Lung (tissue), 12 donors: ENCODE results near the gene SH3PXD2B. TPM values are rescaled to one million over a fixed set of nuclear protein-coding genes. Genes with fewer than 3 reads are reported as not detected.
A peak's percentile ranks its signal among the peaks of the same experiment; 100 is the strongest.

Experiments
- ATAC-seq: fragments of 200-7000 bp; cut with Tn5 transposase; one replicate; pipeline ENCODE4 v1.9.1; 2020; ENCODE audit warnings: moderate number of reproducible peaks; ENCODE audit not compliant: insufficient read depth, low FRiP score
- DNase-seq, 3 donors: peaks; one replicate each; pipeline ENCODE4 v3.0.0-alpha.2; 2013 to 2017
- H3K27ac ChIP-seq, 2 donors: one replicate each; pipeline ENCODE4 v1.5.1; 2013; ENCODE audit warnings: mild to moderate bottlenecking in 2 of 2, moderate library complexity in 2 of 2, control low read depth in 1 of 2, inconsistent platforms in 1 of 2, low read depth in 1 of 2, low read length in 1 of 2
- H3K27me3 ChIP-seq, 3 donors: one replicate each; pipeline ENCODE4 v1.5.1; 2013; ENCODE audit warnings: low read length in 2 of 3; ENCODE audit not compliant: control insufficient read depth in 3 of 3, insufficient read depth in 3 of 3
- H3K36me3 ChIP-seq, 4 donors: one replicate each; pipeline ENCODE4 v1.5.1; 2013; ENCODE audit warnings: low read length in 4 of 4, mild to moderate bottlenecking in 1 of 4, moderate library complexity in 1 of 4; ENCODE audit not compliant: control insufficient read depth in 4 of 4, insufficient read depth in 4 of 4
- H3K4me1 ChIP-seq, 5 donors: one replicate each; pipeline ENCODE4 v1.5.1; 2013; ENCODE audit warnings: low read length in 5 of 5, mild to moderate bottlenecking in 2 of 5, moderate library complexity in 1 of 5; ENCODE audit not compliant: control insufficient read depth in 5 of 5, insufficient read depth in 5 of 5
- H3K4me3 ChIP-seq: one replicate; pipeline ENCODE4 v1.5.1; 2013; ENCODE audit warnings: mild to moderate bottlenecking, control low read depth, moderate library complexity
- H3K9ac ChIP-seq, 2 donors: one replicate each; pipeline ENCODE4 v1.5.1; 2013; ENCODE audit warnings: low read length in 2 of 2, control low read depth in 1 of 2; ENCODE audit not compliant: insufficient read depth in 1 of 2
- H3K9me3 ChIP-seq, 4 donors: one replicate each; pipeline ENCODE4 v1.5.1; 2013; ENCODE audit warnings: low read length in 3 of 4, mild to moderate bottlenecking in 1 of 4, moderate library complexity in 1 of 4; ENCODE audit not compliant: control insufficient read depth in 4 of 4, insufficient read depth in 3 of 4
- CTCF ChIP-seq: IDR thresholded peaks from 2 replicates; pipeline ENCODE4 v1.5.1; 2012; ENCODE audit warnings: mild to moderate bottlenecking; ENCODE audit errors: control extremely low read depth, extremely low read depth
- WGBS, 2 donors: extraction: QIAGEN DNeasy Blood & Tissue Kit; methylation state at CpG; one replicate each; pipeline ENCODE4 v1.1.7; 2013; 5-methylcytosine and 5-hydroxymethylcytosine counted together
- polyA plus RNA-seq, 2 donors: library from polyadenylated mRNA; stranded (reverse); fragments of 200-250 nt; gene quantifications; one replicate each; pipeline ENCODE4 v1.2.1, GENCODE V29; 2013
- total RNA-seq, 2 donors: library from RNA; depleted of rRNA in 1 of 2; stranded (reverse); fragments of >200 nt in 1 of 2; gene quantifications; one replicate each; pipeline ENCODE4 v1.2.1, GENCODE V29; 2014 to 2021
- donor health status: control.
- donor health status: control.
- donor health status: Bipolar disorder and iron deficiency.
- donor health status: healthy.
- donor health status: DM: yes; HTN: yes; CAD: no.

The SH3PXD2B gene
- total and polyA plus RNA-seq, 4 donors: 8.0 to 56.0 (median 21.4) TPM

GRCh38 chr5:172347496-172348052 lies 106.8 kb downstream of the SH3PXD2B start:
- Histone ChIP-seq H3K27ac (no peak overlapping the region), H3K4me1 (no peaks in the 10 kb centered on the region), H3K27me3 (no peaks in the 10 kb centered on the region), H3K36me3 (peaks cover 0 to 38% (median 27%) of the 10 kb centered on the region in 4 donors), H3K9me3 (no peaks in the 10 kb centered on the region), H3K9ac (no peak overlapping the region), H3K4me3 (no peak overlapping the region)
- TF ChIP-seq CTCF: no peak
- DNase-seq (peak in 1 of 3 donors; percentile 10), ATAC-seq (no peak)
- 77 to 80% methylated on average over 8 of the region's 8 CpGs for WGBS, 2 donors

- no peaks in the 10 kb centered on the region for H3K9me3 ChIP-seq
- ATAC-seq (no peak), DNase-seq (no peak)
- no peak for TF ChIP-seq CTCF
- no peak overlapping the region for H3K9ac ChIP-seq
- H3K27me3 ChIP-seq: no peaks in the 10 kb centered on the region
- no peaks in the 10 kb centered on the region for H3K4me1 ChIP-seq
- WGBS, 2 donors: 86 to 89% methylated on average over 11 of the region's 11 CpGs
- H3K27ac ChIP-seq: no peak overlapping the region
- H3K4me3 ChIP-seq: no peak overlapping the region
- peaks cover 0 to 39% (median 29%) of the 10 kb centered on the region in 4 donors for H3K36me3 ChIP-seq
Measured at GRCh38 chr5:172345881-172346280, 108.4 kb downstream of the SH3PXD2B start.

GRCh38 chr5:172344855-172345409 lies 109.4 kb downstream of the SH3PXD2B start:
- peaks cover 0 to 35% (median 27%) of the 10 kb centered on the region in 4 donors for H3K36me3 ChIP-seq
- no peak overlapping the region for H3K9ac ChIP-seq
- DNase-seq (no peak), ATAC-seq (no peak)
- H3K27me3 ChIP-seq: no peaks in the 10 kb centered on the region
- H3K27ac ChIP-seq: no peak overlapping the region
- no peak for TF ChIP-seq CTCF
- no peaks in the 10 kb centered on the region for H3K4me1 ChIP-seq
- H3K9me3 ChIP-seq: no peaks in the 10 kb centered on the region
- H3K4me3 ChIP-seq: no peak overlapping the region
- WGBS, 2 donors: 78 to 81% methylated on average over 3 of the region's 3 CpGs
